Measurements from ENCODE around the gene IVL.

The IVL gene

GRCh38 chr1:152907686-152908601 lies at the start of gene IVL:
Gene IVL (plus strand): TSS chr1:152908546. CDS start chr1:152909798, 1,252 bp downstream.
- Mint-ChIP-seq H3K27ac (peak within 1 kb of the TSS; percentile 49), H3K36me3 (no peaks in the 10 kb centered on the region), H3K27me3 (peaks cover 45 to 52% of the 10 kb centered on the region in 2 donors), H3K4me1 (peaks cover 5 to 8% of the 10 kb centered on the region in 2 donors), H3K9me3 (peaks cover 0 to 5% of the 10 kb centered on the region in 2 donors), H3K4me3 (no peak within 1 kb of the TSS)
- DNase-seq (no peak), ATAC-seq (replicated peaks) (peak; percentile 67 to 79)

GRCh38 chr1:152859696-152860095 lies 48.6 kb upstream of the IVL start, which contains the start of gene LCE7A:
Gene LCE7A (plus strand): TSS chr1:152859996. CDS start chr1:152860698, 702 bp downstream.
- no peak within 1 kb of the TSS for H3K27ac Mint-ChIP-seq
- peaks cover 14 to 15% of the 10 kb centered on the region in 2 donors for H3K27me3 Mint-ChIP-seq
- no peaks in the 10 kb centered on the region for H3K4me1 Mint-ChIP-seq
- DNase-seq (no peak), ATAC-seq (replicated peaks) (no peak)
- no peaks in the 10 kb centered on the region for H3K36me3 Mint-ChIP-seq
- H3K4me3 Mint-ChIP-seq, result no peak within 1 kb of the TSS
- no peaks in the 10 kb centered on the region for H3K9me3 Mint-ChIP-seq

GRCh38 chr1:152860129-152860528 lies 48.2 kb upstream of the IVL start:
- Mint-ChIP-seq H3K27me3 (peaks cover 14 to 15% of the 10 kb centered on the region in 2 donors), H3K4me3 (no peak overlapping the region), H3K9me3 (no peaks in the 10 kb centered on the region), H3K4me1 (no peaks in the 10 kb centered on the region), H3K36me3 (no peaks in the 10 kb centered on the region), H3K27ac (no peak overlapping the region)
- DNase-seq (no peak), ATAC-seq (replicated peaks) (no peak)

GRCh38 chr1:152861374-152861773 lies 47.0 kb upstream of the IVL start:
- Mint-ChIP-seq H3K4me1 (no peaks in the 10 kb centered on the region), H3K9me3 (no peaks in the 10 kb centered on the region), H3K36me3 (no peaks in the 10 kb centered on the region), H3K4me3 (no peak overlapping the region), H3K27ac (no peak overlapping the region), H3K27me3 (peaks cover 14 to 15% of the 10 kb centered on the region in 2 donors)
- DNase-seq, result no peak
- no peak for ATAC-seq (replicated peaks)

GRCh38 chr1:152864443-152864842 lies 43.9 kb upstream of the IVL start:
- peaks cover 5% of the 10 kb centered on the region in 2 donors for H3K27me3 Mint-ChIP-seq
- ATAC-seq (replicated peaks) (no peak), DNase-seq (no peak)
- H3K9me3 Mint-ChIP-seq, result no peaks in the 10 kb centered on the region
- no peak overlapping the region for H3K4me3 Mint-ChIP-seq
- no peaks in the 10 kb centered on the region for H3K4me1 Mint-ChIP-seq
- no peak overlapping the region for H3K27ac Mint-ChIP-seq
- no peaks in the 10 kb centered on the region for H3K36me3 Mint-ChIP-seq

GRCh38 chr1:152866321-152866720 lies 42.0 kb upstream of the IVL start:
- DNase-seq, result no peak
- no peaks in the 10 kb centered on the region for H3K9me3 Mint-ChIP-seq
- no peak overlapping the region for H3K27ac Mint-ChIP-seq
- no peak overlapping the region for H3K4me3 Mint-ChIP-seq
- no peak for ATAC-seq (replicated peaks)
- no peaks in the 10 kb centered on the region for H3K4me1 Mint-ChIP-seq
- peaks cover 3 to 11% of the 10 kb centered on the region in 2 donors for H3K27me3 Mint-ChIP-seq
- H3K36me3 Mint-ChIP-seq, result no peaks in the 10 kb centered on the region

- Mint-ChIP-seq H3K27ac (no peak overlapping the region), H3K4me3 (no peak overlapping the region), H3K27me3 (peaks cover 6 to 13% of the 10 kb centered on the region in 2 donors), H3K36me3 (no peaks in the 10 kb centered on the region), H3K4me1 (no peaks in the 10 kb centered on the region), H3K9me3 (no peaks in the 10 kb centered on the region)
- peak; percentile 79 to 87 for ATAC-seq (replicated peaks)
- DNase-seq, result peak; percentile 56
Observed at GRCh38 chr1:152869808-152870419, 38.4 kb upstream of the IVL start.

GRCh38 chr1:152870831-152871730 lies 37.3 kb upstream of the IVL start:
- Mint-ChIP-seq H3K27ac (no peak overlapping the region), H3K4me1 (no peaks in the 10 kb centered on the region), H3K4me3 (no peak overlapping the region), H3K36me3 (no peaks in the 10 kb centered on the region), H3K27me3 (peaks cover 13 to 22% of the 10 kb centered on the region in 2 donors), H3K9me3 (no peaks in the 10 kb centered on the region)
- ATAC-seq (replicated peaks) (no peak), DNase-seq (no peak)

GRCh38 chr1:152871731-152872126 lies 36.6 kb upstream of the IVL start:
- Mint-ChIP-seq H3K27me3 (peaks cover 13 to 22% of the 10 kb centered on the region in 2 donors), H3K27ac (no peak overlapping the region), H3K4me1 (no peaks in the 10 kb centered on the region), H3K9me3 (no peaks in the 10 kb centered on the region), H3K4me3 (no peak overlapping the region), H3K36me3 (no peaks in the 10 kb centered on the region)
- no peak for ATAC-seq (replicated peaks)
- DNase-seq, result no peak

GRCh38 chr1:152873495-152873894 lies 34.9 kb upstream of the IVL start:
- DNase-seq (no peak), ATAC-seq (replicated peaks) (no peak)
- H3K4me1 Mint-ChIP-seq, result no peaks in the 10 kb centered on the region
- no peaks in the 10 kb centered on the region for H3K36me3 Mint-ChIP-seq
- no peak overlapping the region for H3K27ac Mint-ChIP-seq
- no peak overlapping the region for H3K4me3 Mint-ChIP-seq
- H3K27me3 Mint-ChIP-seq, result peaks cover 22 to 31% of the 10 kb centered on the region in 2 donors
- H3K9me3 Mint-ChIP-seq, result no peaks in the 10 kb centered on the region

GRCh38 chr1:152876827-152877226 lies 31.5 kb upstream of the IVL start:
- Mint-ChIP-seq H3K4me3 (no peak overlapping the region), H3K27me3 (peaks cover 21 to 24% of the 10 kb centered on the region in 2 donors), H3K4me1 (no peaks in the 10 kb centered on the region), H3K36me3 (no peaks in the 10 kb centered on the region), H3K9me3 (no peaks in the 10 kb centered on the region), H3K27ac (no peak overlapping the region)
- ATAC-seq (replicated peaks), result no peak
- DNase-seq, result no peak

GRCh38 chr1:152878042-152878441 lies 30.3 kb upstream of the IVL start, which contains the start of gene SMCP:
Gene SMCP (plus strand): TSS chr1:152878322. CDS start chr1:152884423, 6,101 bp downstream.
- H3K4me3 Mint-ChIP-seq, result no peak within 1 kb of the TSS
- no peaks in the 10 kb centered on the region for H3K9me3 Mint-ChIP-seq
- DNase-seq (no peak), ATAC-seq (replicated peaks) (no peak)
- no peak within 1 kb of the TSS for H3K27ac Mint-ChIP-seq
- H3K36me3 Mint-ChIP-seq, result no peaks in the 10 kb centered on the region
- peaks cover 21 to 24% of the 10 kb centered on the region in 2 donors for H3K27me3 Mint-ChIP-seq
- no peaks in the 10 kb centered on the region for H3K4me1 Mint-ChIP-seq

- H3K36me3 Mint-ChIP-seq, result no peaks in the 10 kb centered on the region
- no peak overlapping the region for H3K4me3 Mint-ChIP-seq
- H3K27ac Mint-ChIP-seq, result no peak overlapping the region
Observed at GRCh38 chr1:152879559-152880198, 28.7 kb upstream of the IVL start.

More at GRCh38 chr1:152879559-152880198, 28.7 kb upstream of the IVL start:
- no peak for ATAC-seq (replicated peaks)
- Mint-ChIP-seq H3K9me3 (no peaks in the 10 kb centered on the region), H3K4me1 (peaks cover 0 to 5% of the 10 kb centered on the region in 2 donors), H3K27me3 (peaks cover 21 to 31% of the 10 kb centered on the region in 2 donors)
- no peak for DNase-seq

Data from stimulated activated naive B cell treated with anti-CD40 and anti-IgM and Interleukin-4, amounts not matched to agents 10 μg/mL and 1 μg/mL and 100 μg/mL, for 72 hours (primary cell).